Raji (cell line): Measurements from ENCODE around the gene RALGAPB.
A peak's percentile ranks its signal among the peaks of the same experiment; 100 is the strongest.

Source experiments
- POLR2A ChIP-seq: IDR thresholded peaks from 2 replicates; pipeline ENCODE4 v1.6.1; 2011; ENCODE audit warnings: low read depth, low read length, control low read depth; ENCODE audit not compliant: insufficient read depth

Gene RALGAPB

DNA sequence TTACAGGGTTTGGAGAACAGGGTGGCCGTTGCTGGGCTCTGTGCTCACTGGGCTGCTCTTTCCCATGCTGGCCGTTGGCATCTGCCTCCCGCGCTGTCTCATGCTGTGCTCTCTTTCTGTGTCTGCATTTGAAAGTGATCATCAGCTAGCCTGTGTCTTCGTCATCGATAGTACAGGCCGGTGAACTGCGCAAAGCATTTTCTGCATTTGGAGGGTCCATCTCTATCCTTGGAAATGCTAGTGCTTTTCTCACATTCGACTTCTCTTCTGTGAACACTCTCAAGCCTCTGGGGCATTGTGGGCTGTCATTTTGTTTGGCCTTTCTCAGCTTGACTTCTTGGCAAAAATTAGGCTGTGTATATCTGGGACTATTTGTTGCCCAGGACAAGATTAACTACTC, 30.7 kb upstream of the RALGAPB start:
- TF ChIP-seq POLR2A, result no peak

DNA sequence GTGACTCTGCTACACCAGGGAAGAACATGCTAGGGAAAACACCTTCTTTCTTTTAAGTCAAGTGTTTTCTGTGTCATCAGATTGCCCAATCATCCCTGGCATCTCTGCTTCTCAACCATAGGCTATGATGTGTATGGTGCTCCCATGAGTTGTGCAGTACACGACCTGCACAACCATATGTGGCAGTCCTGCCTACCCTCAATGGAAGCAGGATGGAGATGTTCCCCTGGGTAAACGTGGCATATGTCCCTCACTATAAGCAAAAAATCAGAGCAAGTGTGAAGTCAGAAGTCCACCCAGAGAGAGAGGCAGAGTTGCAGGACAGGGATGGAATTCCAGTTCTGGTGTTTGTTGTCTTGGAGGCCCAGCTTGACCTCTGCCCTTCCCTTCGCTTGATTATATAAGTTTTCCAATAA, 27.3 kb upstream of the RALGAPB start:
- no peak for TF ChIP-seq POLR2A

DNA sequence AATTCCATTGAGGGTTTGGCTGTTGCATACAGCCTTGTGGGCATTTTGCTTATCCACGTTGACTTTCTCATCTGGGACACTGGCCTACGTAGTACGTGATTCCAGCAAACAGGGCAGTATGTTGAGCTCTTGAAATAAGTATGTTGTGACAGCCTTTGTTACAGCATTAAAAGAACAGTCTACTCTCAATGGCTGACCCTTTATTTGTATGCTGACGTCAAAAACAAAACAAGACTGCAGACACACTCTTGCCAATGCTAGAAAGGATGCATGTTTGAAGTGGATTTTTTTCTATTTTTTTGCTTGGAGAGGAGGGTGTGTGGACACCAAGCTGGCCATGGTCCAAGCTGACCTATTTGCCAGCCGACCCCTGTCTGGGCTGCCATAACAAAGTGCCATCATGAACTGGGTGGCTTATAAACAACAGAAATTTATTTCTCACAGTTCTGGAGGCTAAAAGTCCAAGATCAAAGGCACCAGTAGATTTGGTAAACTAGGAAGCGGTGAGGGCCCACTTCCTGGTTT, 26.7 kb upstream of the RALGAPB start:
- TF ChIP-seq POLR2A, result no peak

DNA sequence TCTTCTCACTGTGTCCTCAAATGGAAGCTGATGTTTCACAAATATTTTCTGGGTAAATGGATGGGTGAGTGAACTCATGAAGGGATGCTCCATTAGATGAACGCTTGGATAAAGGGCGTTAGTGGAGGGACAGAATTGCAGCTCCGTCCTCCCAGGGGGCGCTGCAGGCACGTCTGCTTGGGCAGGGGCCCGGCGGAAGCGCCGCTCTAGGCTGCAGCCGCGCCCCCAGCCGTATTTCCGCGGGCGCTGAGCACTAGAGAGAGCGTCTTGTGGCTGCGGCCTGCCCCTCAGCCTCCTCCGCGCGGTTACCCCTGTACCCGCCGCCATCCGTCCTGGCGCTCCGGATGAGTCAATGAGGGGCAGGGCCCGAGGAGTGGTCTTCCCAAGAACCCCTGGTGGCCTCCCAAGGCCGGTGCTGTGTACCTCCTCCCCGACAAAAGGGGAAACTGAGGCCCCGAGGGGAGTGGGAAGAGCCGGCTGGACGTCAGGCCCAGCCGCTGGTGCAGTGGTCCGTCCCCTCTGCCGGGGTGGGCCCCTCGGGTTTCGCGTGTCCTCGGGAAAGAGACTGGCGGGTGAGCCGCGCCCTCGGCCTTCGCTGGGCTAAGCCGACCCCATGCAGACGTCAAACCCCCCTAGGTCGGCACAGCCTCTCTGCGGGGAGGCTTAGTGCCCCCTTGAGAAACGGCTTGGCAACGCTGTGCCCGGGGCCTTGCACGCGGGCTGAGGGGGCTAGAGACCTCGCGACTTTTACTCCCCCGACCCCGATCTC, 26.0 kb upstream of the RALGAPB start:
- peak; percentile 96 for TF ChIP-seq POLR2A

DNA sequence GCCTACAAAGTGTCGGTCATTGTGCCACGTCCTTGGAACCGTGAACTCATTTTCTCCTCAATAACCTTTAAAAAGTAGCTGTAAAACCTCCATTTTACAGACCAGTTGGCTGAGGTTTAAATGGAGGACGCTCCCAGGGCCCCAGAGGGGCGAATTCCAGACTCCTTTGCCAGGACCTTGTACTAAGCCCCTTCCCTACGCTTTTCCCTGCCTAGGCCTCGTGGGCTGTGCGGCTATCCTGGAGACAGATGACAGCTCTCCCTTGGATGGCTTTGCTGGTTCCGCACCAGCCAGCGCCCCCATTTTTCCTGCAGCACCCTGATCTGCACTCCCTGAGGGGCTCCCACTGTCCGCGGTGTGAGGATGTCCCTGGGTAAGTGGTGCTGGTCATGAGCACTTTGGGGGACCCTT, 25.4 kb upstream of the RALGAPB start:
- TF ChIP-seq POLR2A, result no peak

DNA sequence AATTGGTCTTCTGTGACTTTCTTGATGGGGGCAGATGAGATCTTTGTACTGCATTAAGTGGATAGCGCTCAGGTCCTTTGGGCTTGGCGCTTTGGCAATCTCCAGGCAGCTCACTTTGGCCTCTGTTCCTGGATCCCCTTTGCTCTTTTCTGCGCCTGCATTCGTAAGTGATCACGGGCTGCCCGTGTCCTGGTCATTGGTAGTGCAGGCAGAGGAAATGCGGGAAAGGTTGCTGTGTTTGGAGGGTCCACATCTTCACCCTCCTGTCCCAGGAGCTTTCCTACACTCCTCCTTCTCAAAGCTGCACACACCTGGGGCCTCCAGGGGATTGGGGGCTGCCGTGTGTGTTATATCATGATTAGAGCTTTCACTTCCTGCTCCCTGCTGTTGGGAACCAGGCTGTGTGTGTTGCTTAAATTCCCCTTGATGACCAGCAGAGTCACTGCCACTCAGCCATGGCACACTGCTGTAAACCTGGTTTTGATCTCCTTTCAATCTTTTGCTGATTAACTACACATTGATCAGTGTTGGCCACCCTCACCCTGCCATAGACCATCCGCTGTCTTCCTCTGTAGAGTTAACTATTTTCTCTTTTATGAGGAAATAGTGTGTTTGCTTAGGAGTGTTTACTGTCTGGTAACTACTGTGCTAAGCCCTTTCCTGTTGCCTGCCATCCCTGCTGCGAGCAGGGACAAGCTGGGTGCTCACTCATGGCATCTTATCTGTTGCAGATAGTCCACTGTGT, 24.5 kb upstream of the RALGAPB start:
- TF ChIP-seq POLR2A, result 0 out of 2 replicates have a peak, but pooled peaks have one; percentile 10

DNA sequence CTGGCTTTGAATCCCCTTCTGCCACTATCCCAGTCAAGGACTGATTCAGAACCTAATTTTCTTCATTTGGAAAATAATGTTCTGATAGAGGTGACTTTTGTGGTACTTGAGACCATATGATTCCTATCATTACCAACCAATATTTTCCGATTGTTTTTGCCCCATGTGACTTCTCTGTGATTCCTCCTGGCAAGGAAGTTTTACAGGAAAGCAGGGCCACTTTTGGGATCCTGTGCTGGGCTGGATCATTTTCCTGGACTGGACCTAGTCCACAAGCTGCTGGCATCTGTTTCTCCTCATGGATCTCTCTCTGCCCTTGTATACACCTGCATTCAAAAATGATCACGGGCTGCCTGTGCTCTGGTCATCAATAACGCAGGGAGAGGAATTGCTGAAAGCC, 23.6 kb upstream of the RALGAPB start:
- TF ChIP-seq POLR2A, result no peak

DNA sequence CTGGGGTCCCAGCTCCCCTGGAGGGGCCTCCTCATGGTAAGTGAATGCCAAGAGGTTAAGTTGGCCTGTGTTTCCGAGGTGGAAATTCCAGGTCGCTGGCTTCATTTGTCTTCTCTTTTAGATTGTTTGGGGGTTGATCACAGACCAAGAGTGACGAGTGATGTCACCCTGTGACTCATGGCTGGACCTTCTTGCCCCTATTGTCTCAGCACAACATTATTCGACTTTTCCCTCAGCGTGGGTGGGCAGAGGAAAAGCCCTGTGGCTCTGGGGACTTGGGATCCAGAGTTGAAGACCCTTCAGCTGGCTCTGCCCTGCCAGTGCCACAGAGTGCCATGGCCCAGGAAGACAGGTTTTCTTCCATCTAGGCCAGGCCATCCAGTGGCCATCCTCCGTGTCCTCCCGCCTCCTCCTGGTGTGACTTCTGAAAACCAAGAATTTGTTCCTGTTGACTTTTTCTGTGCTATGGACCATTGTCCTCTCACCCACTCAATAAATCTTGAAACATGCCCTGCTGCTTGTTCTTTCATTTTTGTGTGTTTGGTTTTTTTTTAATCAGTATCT, 22.1 kb upstream of the RALGAPB start:
- no peak for TF ChIP-seq POLR2A

DNA sequence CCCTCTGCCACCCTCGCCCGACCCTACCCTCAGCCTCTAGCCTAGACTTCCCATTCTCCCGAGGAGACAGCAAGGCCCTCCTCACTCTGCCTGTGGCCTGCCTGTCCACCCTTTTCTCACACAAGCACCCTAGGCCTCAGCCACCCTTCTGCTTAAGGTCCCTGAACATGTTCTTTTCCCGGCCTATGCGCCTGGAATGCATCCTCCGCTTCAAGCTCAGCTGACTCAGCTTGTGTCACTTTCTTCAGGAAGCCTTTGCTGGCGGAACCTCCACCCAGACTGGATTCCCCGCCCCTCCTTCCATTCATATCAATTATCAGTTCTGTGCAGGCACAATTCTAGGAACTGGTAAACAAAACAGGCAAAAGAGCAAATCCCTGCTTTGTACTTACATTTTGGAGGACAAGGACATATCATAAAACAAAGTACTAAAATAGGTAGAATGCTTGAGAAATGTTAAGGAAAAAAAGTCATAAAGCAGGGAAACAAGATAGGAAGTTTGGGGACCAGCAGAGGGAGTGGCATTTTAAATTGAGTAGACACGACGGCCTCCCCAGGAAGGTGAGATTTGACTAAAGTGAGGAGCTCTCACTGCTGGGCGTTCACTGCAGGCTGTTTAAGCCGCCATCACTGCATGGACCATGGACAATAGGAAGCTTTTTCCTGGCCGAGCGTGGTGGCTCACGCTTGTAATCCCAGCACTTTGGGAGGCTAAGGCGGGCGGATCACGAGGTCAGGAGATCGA, 19.6 kb upstream of the RALGAPB start:
- no peak for TF ChIP-seq POLR2A

DNA sequence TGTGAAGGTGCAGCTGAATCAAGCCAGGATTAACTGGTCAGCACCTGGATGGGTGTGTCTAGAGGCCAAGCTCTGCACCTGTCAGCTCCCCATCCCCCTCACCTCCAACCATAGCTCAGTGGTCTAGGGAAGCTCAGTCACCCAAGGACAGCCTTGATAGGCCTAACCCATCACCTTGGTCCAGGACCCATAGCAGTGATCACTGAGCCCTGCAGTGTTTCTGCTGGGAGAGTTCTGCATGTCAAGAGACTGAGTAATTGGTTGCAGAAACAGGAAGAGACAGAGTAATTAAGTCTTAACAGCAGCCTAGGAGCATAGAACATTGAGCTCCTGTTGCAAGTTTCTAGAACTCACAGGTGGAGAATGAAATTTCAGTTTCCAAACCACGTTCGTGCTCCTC, 18.7 kb upstream of the RALGAPB start:
- no peak for TF ChIP-seq POLR2A

DNA sequence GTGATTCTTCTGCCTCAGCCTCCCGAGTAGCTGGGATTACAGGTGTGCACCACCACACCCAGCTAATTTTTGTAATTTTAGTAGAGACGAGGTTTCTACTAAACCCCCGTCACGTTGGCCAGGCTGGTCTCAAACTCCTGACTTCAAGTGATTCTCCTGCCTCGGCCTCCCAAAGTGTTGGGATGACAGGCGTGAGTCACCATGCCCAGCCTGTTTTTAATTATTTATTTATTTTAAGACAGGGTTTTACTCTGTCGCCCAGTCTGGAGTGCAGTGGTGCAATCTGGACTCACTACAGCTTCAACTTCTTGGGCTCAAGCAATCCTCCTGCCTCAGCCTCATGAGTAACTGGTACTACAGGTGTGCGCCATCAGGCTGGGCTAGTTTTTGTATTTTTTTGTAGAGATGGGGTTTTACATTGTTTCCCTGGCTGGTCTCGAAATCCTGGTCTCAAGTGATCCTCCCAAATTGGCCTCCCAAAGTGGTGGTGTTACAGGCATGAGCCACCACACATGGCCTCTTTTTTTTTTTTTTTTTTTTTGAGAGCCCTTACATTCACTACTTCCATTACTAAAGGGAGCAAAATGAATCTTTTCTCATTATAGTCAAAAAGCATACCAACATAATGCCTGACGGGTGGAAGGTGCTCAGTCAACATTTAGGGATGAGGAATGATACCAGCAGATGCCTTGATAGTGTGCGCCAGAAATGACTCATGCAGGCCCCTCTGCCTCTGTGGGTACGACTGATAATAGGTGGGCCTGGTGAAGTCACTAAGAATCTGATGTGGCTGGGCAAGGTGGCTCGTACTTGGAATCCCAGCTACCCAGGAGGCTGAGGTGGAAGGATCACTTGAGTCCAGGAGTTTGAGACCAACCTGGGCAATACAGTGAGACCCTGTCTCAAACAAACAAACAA, 17.8 kb upstream of the RALGAPB start:
- no peak for TF ChIP-seq POLR2A

DNA sequence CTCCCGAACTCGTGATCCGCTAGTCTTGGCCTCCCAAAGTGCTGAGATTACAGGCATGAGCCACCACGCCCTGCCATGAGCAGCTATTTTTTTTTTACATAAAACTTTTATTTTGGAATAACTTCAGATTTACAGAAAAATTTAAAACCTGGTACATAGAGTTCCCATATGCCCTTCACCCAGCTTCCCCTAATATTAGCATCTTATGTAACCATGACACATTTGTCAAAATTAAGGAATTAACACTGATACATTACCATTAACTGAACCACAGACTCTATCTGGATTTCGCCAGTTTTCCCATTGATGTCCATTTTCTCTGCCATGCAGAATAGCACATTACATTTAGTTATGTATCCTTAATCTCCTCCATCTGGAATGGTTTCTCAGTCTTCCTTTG, 14.3 kb upstream of the RALGAPB start:
- no peak for TF ChIP-seq POLR2A

DNA sequence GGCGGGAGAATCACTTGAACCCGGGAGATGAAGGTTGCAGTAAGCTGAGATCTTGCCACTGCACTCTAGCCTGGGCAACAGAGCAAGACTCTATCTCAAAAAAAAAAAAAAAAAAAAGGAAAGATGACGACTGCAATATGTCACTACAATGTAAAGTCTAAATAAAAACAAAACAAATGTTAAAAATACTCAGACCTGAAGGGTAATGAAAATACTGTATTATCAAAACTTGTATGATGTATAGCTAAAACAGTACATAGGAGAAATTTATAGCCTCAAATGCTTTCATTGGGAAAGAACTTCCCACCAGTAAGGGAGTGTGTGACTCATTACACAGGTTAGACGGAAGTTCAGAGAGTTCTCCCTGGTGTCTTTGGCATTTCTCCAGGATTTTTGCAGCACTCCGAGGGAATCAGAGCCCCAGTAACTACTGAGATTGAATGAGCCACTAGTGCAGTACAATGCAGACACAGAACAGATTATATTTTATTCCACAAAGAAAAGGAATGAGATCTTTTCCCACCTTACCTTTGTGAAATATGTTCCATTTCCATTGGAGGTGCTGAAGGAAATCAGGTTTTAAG, 12.5 kb upstream of the RALGAPB start:
- no peak for TF ChIP-seq POLR2A

DNA sequence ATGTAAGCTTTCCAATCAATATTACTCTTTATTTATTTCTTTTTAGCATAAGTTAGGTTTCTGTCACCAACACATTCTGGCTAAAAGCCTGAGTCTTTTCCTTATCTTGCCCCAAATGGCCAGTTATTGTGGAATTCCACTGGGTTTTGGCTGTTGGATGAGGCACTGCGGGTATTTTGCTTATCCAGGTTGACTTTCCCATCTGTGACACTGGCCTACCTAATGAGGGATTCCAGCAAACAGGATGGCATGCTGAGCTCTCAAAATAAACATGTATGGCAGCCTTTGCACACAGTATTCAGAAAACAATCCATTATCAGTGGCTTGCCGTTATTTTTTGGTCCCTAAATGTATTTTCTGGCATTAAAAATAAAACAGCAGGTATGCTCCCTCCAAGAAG, 6.5 kb upstream of the RALGAPB start:
- no peak for TF ChIP-seq POLR2A

DNA sequence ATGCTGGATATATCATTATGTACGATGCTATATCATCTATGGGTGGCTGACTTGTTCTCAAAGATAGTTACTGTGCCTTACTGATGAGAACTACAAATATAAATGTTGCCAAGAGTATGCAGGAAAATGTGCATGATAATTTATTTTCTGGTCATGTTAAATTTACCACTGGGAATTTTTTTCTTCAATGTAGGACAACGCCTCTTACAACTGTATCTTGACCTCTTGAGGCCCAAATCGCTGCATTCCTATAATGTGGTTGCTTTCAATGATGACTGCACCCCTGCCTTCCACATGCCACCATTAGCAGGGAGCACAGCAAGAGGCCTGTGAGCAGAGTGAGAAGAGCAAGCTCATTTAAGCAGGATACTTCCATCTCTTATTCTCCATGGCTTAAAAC, 5.7 kb upstream of the RALGAPB start:
- TF ChIP-seq POLR2A, result no peak
